ENCODE data around the gene KRTAP12-4. TPM values are rescaled to one million over a fixed set of nuclear protein-coding genes. Genes with fewer than 3 reads are reported as not detected.
A peak's percentile ranks its signal among the peaks of the same experiment; 100 is the strongest.
"Not testable (repeated sequence)": the region's sequence is repeated elsewhere in the genome, so short reads cannot be mapped to it uniquely, and the experiment has no call there.

The KRTAP12-4 gene
- total and polyA plus RNA-seq, 5 donors from 2014 or later: not detected

DNA sequence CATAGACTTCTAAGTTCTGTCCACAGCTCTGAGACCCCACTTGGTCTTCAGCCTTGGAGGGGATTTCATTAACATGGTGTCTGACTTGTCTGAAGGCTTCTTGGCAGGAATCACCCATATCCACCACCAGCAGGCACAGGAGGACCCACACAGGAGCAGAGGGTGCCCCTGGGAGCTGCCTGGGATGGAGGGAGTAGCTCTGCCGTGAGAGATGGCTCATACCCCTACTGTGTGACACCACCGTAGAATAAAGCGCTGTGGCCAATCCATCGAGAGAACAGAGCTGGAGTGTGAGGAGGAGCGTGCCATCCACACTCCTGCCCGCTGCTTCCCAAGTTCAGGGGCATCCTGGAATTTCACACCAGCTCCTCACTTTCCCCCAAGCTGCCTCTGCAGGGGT, 30.6 kb upstream of the KRTAP12-4 start:
- H3K27ac ChIP-seq (ENCODE audit: insufficient read depth, low read length, poor library complexity, severe bottlenecking); DNase-seq; H3K9me3 Mint-ChIP-seq; H3K4me3 Mint-ChIP-seq; H3K27ac Mint-ChIP-seq; H3K36me3 ChIP-seq (ENCODE audit: control insufficient read depth, insufficient read depth, low read length); H3K27me3 ChIP-seq (ENCODE audit: control insufficient read depth, insufficient read depth, low read length); H3K4me1 ChIP-seq (ENCODE audit: control insufficient read depth, insufficient read depth, low read length, poor library complexity, severe bottlenecking); H3K9me3 ChIP-seq (ENCODE audit: control insufficient read depth in 2 of 2, low read length in 2 of 2); ATAC-seq (ENCODE audit: low read depth in 2 of 2); H3K4me1 Mint-ChIP-seq; H3K36me3 Mint-ChIP-seq; H3K4me3 ChIP-seq (ENCODE audit: low read depth, low read length): not testable (repeated sequence)
- H3K27me3 Mint-ChIP-seq: peaks cover 28% of the 10 kb centered on the region

DNA sequence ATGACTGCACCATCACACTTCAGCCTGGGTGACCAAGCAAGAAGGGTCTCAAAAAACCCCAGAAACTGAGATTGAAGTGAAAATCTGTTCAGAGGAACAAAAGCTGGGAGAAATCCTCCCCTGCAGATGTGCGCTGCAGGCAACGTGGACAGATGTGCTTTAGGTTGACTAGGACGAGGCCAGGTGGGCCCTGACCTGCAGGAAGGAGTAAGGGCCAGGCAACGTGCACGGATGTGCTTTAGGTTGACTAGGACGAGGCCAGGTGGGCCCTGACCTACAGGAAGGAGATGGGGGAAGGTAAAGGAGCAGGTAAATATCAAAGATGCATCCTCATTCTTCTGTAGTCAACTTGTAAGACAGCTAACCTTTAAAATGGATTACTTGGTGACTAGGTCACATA, 30.0 kb upstream of the KRTAP12-4 start:
- H3K27me3 Mint-ChIP-seq: peaks cover 26% of the 10 kb centered on the region
- Histone ChIP-seq H3K27ac (ENCODE audit: insufficient read depth, low read length, poor library complexity, severe bottlenecking) (no peak overlapping the region), H3K4me3 (ENCODE audit: low read depth, low read length) (no peak overlapping the region), H3K36me3 (ENCODE audit: control insufficient read depth, insufficient read depth, low read length) (no peaks in the 10 kb centered on the region), H3K9me3 (ENCODE audit: control insufficient read depth in 2 of 2, low read length in 2 of 2) (no peaks in the 10 kb centered on the region), H3K27me3 (ENCODE audit: control insufficient read depth, insufficient read depth, low read length) (peaks cover 3% of the 10 kb centered on the region), H3K4me1 (ENCODE audit: control insufficient read depth, insufficient read depth, low read length, poor library complexity, severe bottlenecking) (no peaks in the 10 kb centered on the region)
- H3K4me1 Mint-ChIP-seq: peaks cover 0 to 3% (median 1%) of the 10 kb centered on the region in 4 donors
- no peak overlapping the region for H3K27ac Mint-ChIP-seq
- ATAC-seq (ENCODE audit: low read depth in 2 of 2) (no peak), DNase-seq (no peak)
- H3K9me3 Mint-ChIP-seq: peaks cover 0 to 1% (median 0%) of the 10 kb centered on the region in 7 donors
- H3K4me3 Mint-ChIP-seq: no peak overlapping the region
- no peaks in the 10 kb centered on the region for H3K36me3 Mint-ChIP-seq

DNA sequence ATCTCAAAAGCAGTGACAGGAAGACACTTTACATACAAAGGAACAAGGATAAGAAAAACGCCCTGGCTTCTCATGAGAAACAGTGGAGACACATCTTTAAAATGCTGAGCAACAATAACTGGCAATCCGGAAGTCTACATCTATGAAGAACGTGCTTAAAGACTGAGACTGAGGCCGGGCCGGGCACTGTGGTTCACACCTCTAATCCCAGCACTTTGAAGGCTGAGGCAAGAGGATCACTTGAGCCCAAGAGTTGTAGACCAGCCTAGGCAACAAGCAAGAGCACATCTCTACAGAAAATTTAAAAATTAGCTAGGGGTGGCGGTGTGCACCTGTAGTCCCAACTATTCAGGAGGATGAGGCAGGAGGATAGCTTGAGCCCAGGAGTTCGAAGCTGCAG, 29.6 kb upstream of the KRTAP12-4 start:
- DNase-seq: no peak
- H3K27me3 Mint-ChIP-seq: peaks cover 26% of the 10 kb centered on the region
- Histone ChIP-seq H3K9me3 (ENCODE audit: control insufficient read depth in 2 of 2, low read length in 2 of 2) (no peaks in the 10 kb centered on the region), H3K4me3 (ENCODE audit: low read depth, low read length) (no peak overlapping the region), H3K4me1 (ENCODE audit: control insufficient read depth, insufficient read depth, low read length, poor library complexity, severe bottlenecking) (no peaks in the 10 kb centered on the region), H3K27ac (ENCODE audit: insufficient read depth, low read length, poor library complexity, severe bottlenecking) (no peak overlapping the region), H3K27me3 (ENCODE audit: control insufficient read depth, insufficient read depth, low read length) (peaks cover 5% of the 10 kb centered on the region), H3K36me3 (ENCODE audit: control insufficient read depth, insufficient read depth, low read length) (no peaks in the 10 kb centered on the region)
- ATAC-seq (ENCODE audit: low read depth in 2 of 2): no peak
- H3K4me3 Mint-ChIP-seq: no peak overlapping the region
- H3K9me3 Mint-ChIP-seq: peaks cover 0 to 1% (median 0%) of the 10 kb centered on the region in 7 donors
- H3K4me1 Mint-ChIP-seq: peaks cover 0 to 3% (median 1%) of the 10 kb centered on the region in 4 donors
- H3K36me3 Mint-ChIP-seq: no peaks in the 10 kb centered on the region
- no peak overlapping the region for H3K27ac Mint-ChIP-seq

DNA sequence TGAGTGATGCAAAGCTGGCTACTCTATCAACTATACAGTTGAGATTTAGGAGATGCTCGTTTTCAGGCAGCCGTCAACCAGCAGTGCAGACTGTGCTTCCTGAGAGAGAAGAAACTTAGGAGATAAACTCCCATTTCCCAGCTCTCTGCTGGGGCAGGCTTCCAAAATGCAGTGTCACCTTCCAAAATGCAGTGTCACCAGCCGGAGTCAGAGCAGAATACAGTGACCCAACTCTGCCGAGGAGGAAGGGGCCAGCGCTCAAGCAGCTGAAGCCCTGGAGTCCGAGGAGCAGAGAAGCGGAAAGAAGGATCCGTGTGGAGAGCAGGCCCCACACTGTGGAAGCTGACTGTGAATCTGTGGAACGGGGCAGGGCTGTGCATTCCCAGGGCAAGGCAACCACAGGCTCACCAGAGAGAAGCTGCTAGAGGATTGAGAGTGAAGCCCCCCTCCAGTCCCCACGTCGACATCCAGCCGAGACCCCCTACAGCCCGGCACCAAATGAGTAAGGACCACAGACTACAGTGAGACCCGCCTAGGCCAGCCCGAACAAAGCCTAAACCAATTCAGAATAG, 28.2 kb upstream of the KRTAP12-4 start:
- Histone ChIP-seq H3K27ac (ENCODE audit: insufficient read depth, low read length, poor library complexity, severe bottlenecking) (no peak overlapping the region), H3K27me3 (ENCODE audit: control insufficient read depth, insufficient read depth, low read length) (peaks cover 5% of the 10 kb centered on the region), H3K4me3 (ENCODE audit: low read depth, low read length) (no peak overlapping the region), H3K36me3 (ENCODE audit: control insufficient read depth, insufficient read depth, low read length) (no peaks in the 10 kb centered on the region), H3K4me1 (ENCODE audit: control insufficient read depth, insufficient read depth, low read length, poor library complexity, severe bottlenecking) (no peaks in the 10 kb centered on the region), H3K9me3 (ENCODE audit: control insufficient read depth in 2 of 2, low read length in 2 of 2) (no peaks in the 10 kb centered on the region)
- Mint-ChIP-seq H3K27me3 (peaks cover 29% of the 10 kb centered on the region), H3K4me3 (no peak overlapping the region), H3K4me1 (peaks cover 0 to 3% (median 1%) of the 10 kb centered on the region in 4 donors), H3K27ac (peak overlapping the region in 1 of 3 donors; percentile 36), H3K36me3 (no peaks in the 10 kb centered on the region), H3K9me3 (peaks cover 0 to 1% (median 0%) of the 10 kb centered on the region in 7 donors)
- no peak for DNase-seq
- no peak for ATAC-seq (ENCODE audit: low read depth in 2 of 2)

DNA sequence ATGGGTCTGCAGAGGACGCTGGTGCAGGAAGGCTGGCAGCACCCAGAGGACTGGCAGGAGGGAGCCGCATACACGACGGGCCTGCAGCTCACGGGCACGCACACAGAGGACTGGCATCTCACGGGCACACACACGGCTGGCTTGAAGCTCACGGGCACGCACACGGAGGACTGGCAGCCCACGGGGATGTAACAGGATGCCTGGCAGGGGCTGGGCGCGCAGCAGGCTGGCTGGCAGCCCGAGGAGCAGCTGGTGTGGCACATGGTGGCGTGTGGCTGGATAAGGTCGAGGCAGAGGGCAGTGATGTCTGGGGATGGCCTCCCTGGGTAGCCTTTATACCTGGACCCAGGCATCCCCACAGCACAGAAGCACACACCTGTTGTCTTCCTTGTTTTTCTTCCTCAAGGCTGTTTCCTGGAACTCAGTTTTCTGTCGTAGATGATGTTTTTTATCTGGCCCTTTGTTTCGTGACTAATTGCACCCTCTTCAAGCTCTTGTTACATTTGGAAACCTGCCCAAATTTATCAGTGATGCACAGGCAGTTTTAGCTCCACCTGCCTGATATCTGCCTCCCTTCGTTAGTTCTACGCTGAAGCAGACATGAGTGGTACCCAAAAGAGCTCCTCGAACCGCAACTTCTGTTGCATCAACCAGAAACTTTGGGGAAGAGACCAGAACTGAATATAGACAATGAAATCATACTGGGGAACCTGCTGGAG, 27.6 kb upstream of the KRTAP12-4 start, which contains the start of gene KRTAP12-1:
Gene KRTAP12-1, minus strand, starts transcription at position 303 of the 719 bp plus-strand sequence. Its CDS starts 40 bp downstream, at position 263.
- peaks cover 24% of the 10 kb centered on the region for H3K27me3 Mint-ChIP-seq
- H3K9me3 Mint-ChIP-seq: peaks cover 0 to 1% (median 0%) of the 10 kb centered on the region in 7 donors
- peaks cover 0 to 3% (median 1%) of the 10 kb centered on the region in 4 donors for H3K4me1 Mint-ChIP-seq
- no peaks in the 10 kb centered on the region for H3K36me3 Mint-ChIP-seq
- peaks cover 5% of the 10 kb centered on the region for H3K27me3 ChIP-seq (ENCODE audit: control insufficient read depth, insufficient read depth, low read length)
- H3K9me3 ChIP-seq (ENCODE audit: control insufficient read depth in 2 of 2, low read length in 2 of 2): no peaks in the 10 kb centered on the region
- no peak for ATAC-seq (ENCODE audit: low read depth in 2 of 2)
- DNase-seq: no peak
- H3K36me3 ChIP-seq (ENCODE audit: control insufficient read depth, insufficient read depth, low read length): no peaks in the 10 kb centered on the region
- H3K4me1 ChIP-seq (ENCODE audit: control insufficient read depth, insufficient read depth, low read length, poor library complexity, severe bottlenecking): no peaks in the 10 kb centered on the region
- H3K4me3 Mint-ChIP-seq: no peak within 1 kb of the TSS
- H3K4me3 ChIP-seq (ENCODE audit: low read depth, low read length): no peak within 1 kb of the TSS
- no peak within 1 kb of the TSS for H3K27ac ChIP-seq (ENCODE audit: insufficient read depth, low read length, poor library complexity, severe bottlenecking)
- peak within 1 kb of the TSS in 1 of 3 donors; percentile 80 for H3K27ac Mint-ChIP-seq

DNA sequence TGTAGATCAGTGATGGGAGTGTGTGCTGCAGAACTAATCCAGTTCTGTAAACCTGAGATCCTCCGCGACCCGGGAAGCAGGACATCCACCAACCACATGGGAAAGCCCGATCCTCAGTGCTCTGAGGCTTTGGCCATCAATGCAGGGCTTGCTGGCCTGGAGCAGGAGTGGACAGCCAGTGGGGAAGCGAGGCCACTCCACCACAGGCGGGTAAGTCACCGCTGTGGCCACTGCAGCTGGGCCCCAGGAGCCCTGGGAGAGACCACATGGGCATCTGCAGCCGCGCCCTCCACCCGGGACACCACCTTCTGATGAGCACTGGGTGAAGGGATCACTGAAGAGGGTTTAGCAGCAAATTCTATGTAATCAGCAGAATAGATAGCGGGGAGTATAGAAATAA, 26.7 kb upstream of the KRTAP12-4 start:
- H3K27ac Mint-ChIP-seq: no peak overlapping the region
- Histone ChIP-seq H3K27ac (ENCODE audit: insufficient read depth, low read length, poor library complexity, severe bottlenecking) (no peak overlapping the region), H3K9me3 (ENCODE audit: control insufficient read depth in 2 of 2, low read length in 2 of 2) (no peaks in the 10 kb centered on the region), H3K4me3 (ENCODE audit: low read depth, low read length) (no peak overlapping the region), H3K36me3 (ENCODE audit: control insufficient read depth, insufficient read depth, low read length) (no peaks in the 10 kb centered on the region), H3K27me3 (ENCODE audit: control insufficient read depth, insufficient read depth, low read length) (peaks cover 5% of the 10 kb centered on the region), H3K4me1 (ENCODE audit: control insufficient read depth, insufficient read depth, low read length, poor library complexity, severe bottlenecking) (no peaks in the 10 kb centered on the region)
- H3K4me3 Mint-ChIP-seq: no peak overlapping the region
- peaks cover 0 to 3% (median 0%) of the 10 kb centered on the region in 4 donors for H3K4me1 Mint-ChIP-seq
- H3K27me3 Mint-ChIP-seq: peaks cover 23% of the 10 kb centered on the region
- DNase-seq: no peak
- H3K36me3 Mint-ChIP-seq: no peaks in the 10 kb centered on the region
- no peak for ATAC-seq (ENCODE audit: low read depth in 2 of 2)
- peaks cover 0 to 1% (median 0%) of the 10 kb centered on the region in 7 donors for H3K9me3 Mint-ChIP-seq

DNA sequence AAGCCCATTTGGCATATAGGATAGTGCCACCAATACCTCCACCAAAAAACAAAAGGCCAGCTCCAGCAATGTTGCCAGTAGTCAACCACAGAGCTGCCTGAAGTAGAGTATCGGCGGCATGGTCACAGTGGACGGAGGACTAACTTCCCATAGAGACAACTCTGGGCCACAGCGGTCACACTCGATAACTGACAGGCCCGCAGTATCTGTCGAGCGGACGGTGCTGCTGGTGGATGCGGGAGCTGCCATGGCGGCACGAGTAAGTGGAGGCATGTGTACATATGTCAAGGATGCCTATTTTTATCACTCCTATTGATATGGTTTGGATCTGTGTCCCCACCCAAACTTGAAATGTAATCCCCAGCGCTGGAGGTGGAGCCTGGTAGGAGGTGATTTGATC, 23.4 kb upstream of the KRTAP12-4 start:
- Mint-ChIP-seq H3K4me1 (no peaks in the 10 kb centered on the region), H3K27me3 (peaks cover 25% of the 10 kb centered on the region), H3K27ac (no peak overlapping the region), H3K4me3 (no peak overlapping the region), H3K9me3 (peaks cover 0 to 21% (median 2%) of the 10 kb centered on the region in 7 donors), H3K36me3 (no peaks in the 10 kb centered on the region)
- H3K36me3 ChIP-seq (ENCODE audit: control insufficient read depth, insufficient read depth, low read length): no peaks in the 10 kb centered on the region
- no peak for DNase-seq
- H3K9me3 ChIP-seq (ENCODE audit: control insufficient read depth in 2 of 2, low read length in 2 of 2): peaks cover 4 to 7% of the 10 kb centered on the region in 2 experiments
- H3K27ac ChIP-seq (ENCODE audit: insufficient read depth, low read length, poor library complexity, severe bottlenecking): no peak overlapping the region
- H3K4me1 ChIP-seq (ENCODE audit: control insufficient read depth, insufficient read depth, low read length, poor library complexity, severe bottlenecking): no peaks in the 10 kb centered on the region
- peaks cover 5% of the 10 kb centered on the region for H3K27me3 ChIP-seq (ENCODE audit: control insufficient read depth, insufficient read depth, low read length)
- no peak for ATAC-seq (ENCODE audit: low read depth in 2 of 2)
- no peak overlapping the region for H3K4me3 ChIP-seq (ENCODE audit: low read depth, low read length)

All from CD4-positive, CD25-positive, alpha-beta regulatory T cell (primary cell).